ENCODE data around the gene TTC33. TPM values are rescaled to one million over a fixed set of nuclear protein-coding genes. Genes with fewer than 3 reads are reported as not detected.

The TTC33 gene
- polyA plus RNA-seq, 1 of the 3 experiments (the other 2 are of a cell fraction) = 2.2 TPM

- DNase-seq = no peak
- no peaks in the 10 kb centered on the region for H4K20me1 ChIP-seq (ENCODE audit: insufficient read depth)
- H3K27me3 ChIP-seq (ENCODE audit: insufficient read depth) = no peaks in the 10 kb centered on the region
- no peak overlapping the region for H3K27ac ChIP-seq (ENCODE audit: low read depth in 2 of 2, low read length in 1 of 2)
- H3K36me3 ChIP-seq (replicated peaks in 1 of 2; ENCODE audit: control insufficient read depth in 1 of 2, insufficient read depth in 2 of 2, low read length in 1 of 2) = no peaks in the 10 kb centered on the region
- no peak overlapping the region for H3K9ac ChIP-seq
- no peak overlapping the region for H3K4me2 ChIP-seq
- H2AFZ ChIP-seq (ENCODE audit: low read depth) = no peak overlapping the region
- no peaks in the 10 kb centered on the region for H3K9me3 ChIP-seq
- H3K4me3 ChIP-seq (ENCODE audit: low read depth in 2 of 2, low read length in 1 of 2) = no peak overlapping the region
- POLR2A ChIA-PET = no interaction called here
- H3K9me2 ChIP-seq = no peaks in the 10 kb centered on the region
- H3K79me2 ChIP-seq (ENCODE audit: insufficient read depth) = no peaks in the 10 kb centered on the region
- TF ChIP-seq IRF3 (IDR thresholded peaks at IDR 0.05; ENCODE audit: low read depth, low read length) = no peak
- no peak for TF ChIP-seq FOXM1 (IDR thresholded peaks at IDR 0.05; ENCODE audit: low read depth)
- TF ChIP-seq, protein P1, sequence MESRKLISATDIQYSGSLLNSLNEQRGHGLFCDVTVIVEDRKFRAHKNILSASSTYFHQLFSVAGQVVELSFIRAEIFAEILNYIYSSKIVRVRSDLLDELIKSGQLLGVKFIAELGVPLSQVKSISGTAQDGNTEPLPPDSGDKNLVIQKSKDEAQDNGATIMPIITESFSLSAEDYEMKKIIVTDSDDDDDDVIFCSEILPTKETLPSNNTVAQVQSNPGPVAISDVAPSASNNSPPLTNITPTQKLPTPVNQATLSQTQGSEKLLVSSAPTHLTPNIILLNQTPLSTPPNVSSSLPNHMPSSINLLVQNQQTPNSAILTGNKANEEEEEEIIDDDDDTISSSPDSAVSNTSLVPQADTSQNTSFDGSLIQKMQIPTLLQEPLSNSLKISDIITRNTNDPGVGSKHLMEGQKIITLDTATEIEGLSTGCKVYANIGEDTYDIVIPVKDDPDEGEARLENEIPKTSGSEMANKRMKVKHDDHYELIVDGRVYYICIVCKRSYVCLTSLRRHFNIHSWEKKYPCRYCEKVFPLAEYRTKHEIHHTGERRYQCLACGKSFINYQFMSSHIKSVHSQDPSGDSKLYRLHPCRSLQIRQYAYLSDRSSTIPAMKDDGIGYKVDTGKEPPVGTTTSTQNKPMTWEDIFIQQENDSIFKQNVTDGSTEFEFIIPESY (IDR thresholded peaks at IDR 0.05; ENCODE audit: borderline replicate concordance, low read depth) = no peak
- TF ChIP-seq SIN3A (IDR thresholded peaks at IDR 0.05; ENCODE audit: borderline replicate concordance, low read depth, low read length) = no peak
- no peak for TF ChIP-seq TEAD4 (IDR thresholded peaks at IDR 0.05; ENCODE audit: borderline replicate concordance, insufficient read depth)
- no peaks in the 10 kb centered on the region for H3K4me1 ChIP-seq (ENCODE audit: control insufficient read depth in 1 of 2, insufficient read depth in 2 of 2, low read depth in 1 of 2, low read length in 1 of 2)
- WGBS (ENCODE audit: low lambda C conversion rate) = 29% methylated on average over 4 of the region's 4 CpGs
- CTCF ChIA-PET = no interaction called here
- H3F3A ChIP-seq (replicated peaks; ENCODE audit: insufficient read depth) = no peaks in the 10 kb centered on the region
Observed at GRCh38 chr5:40494631-40495236, 261.0 kb downstream of the TTC33 start.

GRCh38 chr5:40492056-40492455 lies 263.7 kb downstream of the TTC33 start:
- ChIA-PET CTCF (no interaction called here), POLR2A (no interaction called here)
- Histone ChIP-seq H2AFZ (ENCODE audit: low read depth) (no peak overlapping the region), H3K27ac (ENCODE audit: low read depth in 2 of 2, low read length in 1 of 2) (no peak overlapping the region), H3K36me3 (replicated peaks in 1 of 2; ENCODE audit: control insufficient read depth in 1 of 2, insufficient read depth in 2 of 2, low read length in 1 of 2) (no peaks in the 10 kb centered on the region), H3K4me1 (ENCODE audit: control insufficient read depth in 1 of 2, insufficient read depth in 2 of 2, low read depth in 1 of 2, low read length in 1 of 2) (no peaks in the 10 kb centered on the region), H3K9me3 (no peaks in the 10 kb centered on the region), H3F3A (replicated peaks; ENCODE audit: insufficient read depth) (no peaks in the 10 kb centered on the region), H3K4me3 (ENCODE audit: low read depth in 2 of 2, low read length in 1 of 2) (no peak overlapping the region), H3K27me3 (ENCODE audit: insufficient read depth) (peaks cover 13% of the 10 kb centered on the region; the same call in 1 of the 2 replicates), H3K79me2 (ENCODE audit: insufficient read depth) (no peaks in the 10 kb centered on the region), H4K20me1 (ENCODE audit: insufficient read depth) (no peaks in the 10 kb centered on the region), H3K4me2 (no peak overlapping the region), H3K9ac (no peak overlapping the region), H3K9me2 (no peaks in the 10 kb centered on the region)
- no peak for DNase-seq
- WGBS (ENCODE audit: low lambda C conversion rate) = 20% methylated on average over 1 of the region's 1 CpG
- no peak for TF ChIP-seq RCOR1 (IDR thresholded peaks at IDR 0.05; ENCODE audit: low read length)
- TF ChIP-seq MEF2A (IDR thresholded peaks at IDR 0.05; ENCODE audit: borderline replicate concordance, low read depth) = no peak
- TF ChIP-seq NRF1 (IDR thresholded peaks at IDR 0.05; ENCODE audit: low read depth, low read length) = no peak
- TF ChIP-seq, protein P2, sequence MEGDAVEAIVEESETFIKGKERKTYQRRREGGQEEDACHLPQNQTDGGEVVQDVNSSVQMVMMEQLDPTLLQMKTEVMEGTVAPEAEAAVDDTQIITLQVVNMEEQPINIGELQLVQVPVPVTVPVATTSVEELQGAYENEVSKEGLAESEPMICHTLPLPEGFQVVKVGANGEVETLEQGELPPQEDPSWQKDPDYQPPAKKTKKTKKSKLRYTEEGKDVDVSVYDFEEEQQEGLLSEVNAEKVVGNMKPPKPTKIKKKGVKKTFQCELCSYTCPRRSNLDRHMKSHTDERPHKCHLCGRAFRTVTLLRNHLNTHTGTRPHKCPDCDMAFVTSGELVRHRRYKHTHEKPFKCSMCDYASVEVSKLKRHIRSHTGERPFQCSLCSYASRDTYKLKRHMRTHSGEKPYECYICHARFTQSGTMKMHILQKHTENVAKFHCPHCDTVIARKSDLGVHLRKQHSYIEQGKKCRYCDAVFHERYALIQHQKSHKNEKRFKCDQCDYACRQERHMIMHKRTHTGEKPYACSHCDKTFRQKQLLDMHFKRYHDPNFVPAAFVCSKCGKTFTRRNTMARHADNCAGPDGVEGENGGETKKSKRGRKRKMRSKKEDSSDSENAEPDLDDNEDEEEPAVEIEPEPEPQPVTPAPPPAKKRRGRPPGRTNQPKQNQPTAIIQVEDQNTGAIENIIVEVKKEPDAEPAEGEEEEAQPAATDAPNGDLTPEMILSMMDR (IDR thresholded peaks at IDR 0.05) = no peak
- TF ChIP-seq CHD2 (IDR thresholded peaks at IDR 0.05; ENCODE audit: low read length, partially characterized antibody) = no peak
- TF ChIP-seq ELF1 (IDR thresholded peaks at IDR 0.05) = no peak

Measured in SK-N-SH (cell line).